Upper lobe of right lung (tissue), 1 donor: ENCODE data around the gene PKM. TPM values are rescaled to one million over a fixed set of nuclear protein-coding genes. Genes with fewer than 3 reads are reported as not detected.

Experiments used
- ATAC-seq: fragments of 200-7000 bp; cut with Tn5 transposase; one replicate; pipeline ENCODE4 v1.9.1; 2020; ENCODE audit warnings: mild to moderate bottlenecking, moderate library complexity
- DNase-seq: peaks from one replicate; pipeline ENCODE4 v3.0.0-alpha.2; 2020
- H3K27ac ChIP-seq: fragments of 200-600 bp; one replicate; pipeline ENCODE4 v1.8.0; 2022
- H3K27me3 ChIP-seq: fragments of 200-600 bp; one replicate; pipeline ENCODE4 v1.8.0; 2022; ENCODE audit warnings: mild to moderate bottlenecking
- H3K36me3 ChIP-seq: fragments of 200-600 bp; one replicate; pipeline ENCODE4 v1.8.0; 2022
- H3K4me1 ChIP-seq: fragments of 200-600 bp; one replicate; pipeline ENCODE4 v1.8.0; 2022
- H3K4me3 ChIP-seq: fragments of 200-600 bp; one replicate; pipeline ENCODE4 v1.8.0; 2022; ENCODE audit warnings: mild to moderate bottlenecking
- H3K9me3 ChIP-seq: fragments of 200-600 bp; one replicate; pipeline ENCODE4 v1.8.0; 2022
- intact Hi-C: fragments of 100-400 bp; cut with DNase I; formaldehyde crosslinking; loops from one replicate; pipeline ENCODE4 v1.11.0; 2022
- total RNA-seq: library from RNA; stranded (reverse); fragmentation: NEBNext Ultra II Directional; extraction: Animal tissue kit (Norgen Biotek cat#: 25700); gene quantifications from one replicate; pipeline ENCODE4 v1.2.1, GENCODE V29; 2021
- TF ChIP-seq, protein P1 (sequence below): fragments of 200-600 bp; IDR thresholded peaks from one replicate; pipeline ENCODE4 v1.8.0; 2022; ENCODE audit warnings: antibody characterized with exemption
- donor health status: DM: no; HTN: yes; CAD: no; lungs with severe emphysema.

The PKM gene
- total RNA-seq, 1 donor from 2014 or later = 426 TPM

GRCh38 chr15:72156928-72157327 lies 74.1 kb downstream of the PKM start:
- H3K36me3 ChIP-seq = no peaks in the 10 kb centered on the region
- peak overlapping the region; percentile 80 for H3K27ac ChIP-seq
- H3K4me3 ChIP-seq = peak overlapping the region; percentile 63
- TF ChIP-seq, protein P1, sequence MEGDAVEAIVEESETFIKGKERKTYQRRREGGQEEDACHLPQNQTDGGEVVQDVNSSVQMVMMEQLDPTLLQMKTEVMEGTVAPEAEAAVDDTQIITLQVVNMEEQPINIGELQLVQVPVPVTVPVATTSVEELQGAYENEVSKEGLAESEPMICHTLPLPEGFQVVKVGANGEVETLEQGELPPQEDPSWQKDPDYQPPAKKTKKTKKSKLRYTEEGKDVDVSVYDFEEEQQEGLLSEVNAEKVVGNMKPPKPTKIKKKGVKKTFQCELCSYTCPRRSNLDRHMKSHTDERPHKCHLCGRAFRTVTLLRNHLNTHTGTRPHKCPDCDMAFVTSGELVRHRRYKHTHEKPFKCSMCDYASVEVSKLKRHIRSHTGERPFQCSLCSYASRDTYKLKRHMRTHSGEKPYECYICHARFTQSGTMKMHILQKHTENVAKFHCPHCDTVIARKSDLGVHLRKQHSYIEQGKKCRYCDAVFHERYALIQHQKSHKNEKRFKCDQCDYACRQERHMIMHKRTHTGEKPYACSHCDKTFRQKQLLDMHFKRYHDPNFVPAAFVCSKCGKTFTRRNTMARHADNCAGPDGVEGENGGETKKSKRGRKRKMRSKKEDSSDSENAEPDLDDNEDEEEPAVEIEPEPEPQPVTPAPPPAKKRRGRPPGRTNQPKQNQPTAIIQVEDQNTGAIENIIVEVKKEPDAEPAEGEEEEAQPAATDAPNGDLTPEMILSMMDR = no peak
- ATAC-seq = no peak
- H3K9me3 ChIP-seq = no peaks in the 10 kb centered on the region
- intact Hi-C loops = loop anchor here (10.0 kb wide), 1 partner anchor 412 kb away; no protein-coding TSS in a partner anchor
- H3K27me3 ChIP-seq = no peaks in the 10 kb centered on the region
- peaks cover 32% of the 10 kb centered on the region for H3K4me1 ChIP-seq
- DNase-seq = no peak

GRCh38 chr15:72155635-72156616 lies 75.1 kb downstream of the PKM start:
- peak; percentile 85 for ATAC-seq
- intact Hi-C loops = loop anchor here (10.0 kb wide), 1 partner anchor 411 kb away; no protein-coding TSS in a partner anchor

GRCh38 chr15:72155003-72155621 lies 75.9 kb downstream of the PKM start:
- H3K9me3 ChIP-seq = no peaks in the 10 kb centered on the region

More at GRCh38 chr15:72155635-72156616, 75.1 kb downstream of the PKM start:
- no peaks in the 10 kb centered on the region for H3K27me3 ChIP-seq
- peak overlapping the region; percentile 80 for H3K27ac ChIP-seq
- H3K9me3 ChIP-seq = no peaks in the 10 kb centered on the region
- peaks cover 23% of the 10 kb centered on the region for H3K4me1 ChIP-seq
- peak; percentile 90 for DNase-seq
- peak overlapping the region; percentile 63 for H3K4me3 ChIP-seq
- TF ChIP-seq, protein P1 = peak; percentile 90
- H3K36me3 ChIP-seq = no peaks in the 10 kb centered on the region

GRCh38 chr15:72154316-72154715 lies 76.7 kb downstream of the PKM start:
- Histone ChIP-seq H3K9me3 (no peaks in the 10 kb centered on the region), H3K36me3 (no peaks in the 10 kb centered on the region), H3K4me1 (peaks cover 23% of the 10 kb centered on the region), H3K4me3 (no peak overlapping the region), H3K27me3 (no peaks in the 10 kb centered on the region), H3K27ac (peak overlapping the region; percentile 80)
- ATAC-seq (no peak), DNase-seq (no peak)
- intact Hi-C loops = loop anchor here (10.0 kb wide), 1 partner anchor 410 kb away; no protein-coding TSS in a partner anchor
- TF ChIP-seq, protein P1 = no peak

More at GRCh38 chr15:72155003-72155621, 75.9 kb downstream of the PKM start:
- TF ChIP-seq, protein P1 = no peak
- Histone ChIP-seq H3K27ac (peak overlapping the region; percentile 80), H3K27me3 (no peaks in the 10 kb centered on the region), H3K4me3 (peak overlapping the region; percentile 63), H3K36me3 (no peaks in the 10 kb centered on the region), H3K4me1 (peaks cover 23% of the 10 kb centered on the region)
- DNase-seq (peak; percentile 96), ATAC-seq (peak; percentile 86)
- intact Hi-C loops = loop anchor here (10.0 kb wide), 1 partner anchor 410 kb away; no protein-coding TSS in a partner anchor

GRCh38 chr15:72153269-72154000 lies 77.6 kb downstream of the PKM start:
- TF ChIP-seq, protein P1 = no peak
- DNase-seq = no peak
- Histone ChIP-seq H3K27me3 (no peaks in the 10 kb centered on the region), H3K4me3 (no peak overlapping the region), H3K27ac (peak overlapping the region; percentile 80), H3K36me3 (no peaks in the 10 kb centered on the region), H3K9me3 (no peaks in the 10 kb centered on the region), H3K4me1 (peaks cover 23% of the 10 kb centered on the region)
- no peak for ATAC-seq
- intact Hi-C loops = loop anchor here (10.0 kb wide), 1 partner anchor 409 kb away; no protein-coding TSS in a partner anchor
